ENCODE measurements around the gene TBPL1.

Gene TBPL1

DNA sequence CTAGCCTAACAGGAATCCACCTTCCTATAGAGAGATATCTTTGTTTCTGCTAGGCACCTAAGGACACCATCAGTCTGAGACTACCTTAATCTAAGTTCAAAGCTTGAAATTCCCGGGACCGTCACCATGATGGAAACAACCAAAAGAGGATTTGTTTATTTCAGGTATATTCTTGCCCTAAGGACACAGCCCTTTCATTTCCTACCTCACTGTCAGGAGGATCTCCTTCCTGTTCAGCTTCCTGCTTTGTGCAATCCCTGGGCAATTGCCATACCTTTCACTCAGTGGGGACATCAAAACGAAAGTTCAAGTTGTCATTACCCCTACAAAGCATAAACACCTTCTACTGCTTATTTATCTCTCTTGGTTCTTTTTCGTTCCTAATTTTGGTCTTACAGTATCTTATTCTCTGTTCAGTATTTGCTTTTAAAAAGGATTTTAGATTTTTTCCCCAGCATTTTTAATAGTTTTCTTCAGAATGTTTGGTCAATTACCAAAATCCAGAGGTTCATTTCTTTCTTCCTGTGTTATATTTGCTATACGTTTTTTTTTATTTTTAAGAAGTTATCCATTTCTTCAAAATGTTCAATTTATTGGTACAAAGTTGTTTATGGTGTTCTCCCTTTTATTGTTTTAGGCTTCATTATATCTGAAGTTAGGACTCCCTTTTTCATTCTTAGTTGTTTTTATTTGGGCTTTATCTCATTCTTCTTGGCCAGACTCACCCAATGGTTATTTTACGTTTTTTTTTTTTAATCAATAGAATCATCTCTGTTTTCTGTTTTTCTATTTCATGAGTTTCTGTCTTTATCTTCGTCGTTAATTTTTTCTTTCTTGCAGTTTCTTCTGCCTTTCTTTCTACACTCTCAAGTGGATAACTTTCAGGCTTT is 13.0 kb upstream of the TBPL1 start:
- DNase-seq (ENCODE audit: low read depth), result no peak
- TF ChIP-seq CTCF (IDR thresholded peaks at IDR 0.05; ENCODE audit: control insufficient read depth, extremely low read depth, insufficient read depth), result no peak
- no peak overlapping the region for H3K4me3 ChIP-seq (ENCODE audit: low read depth, low read length)

- no peak for TF ChIP-seq CTCF (IDR thresholded peaks at IDR 0.05; ENCODE audit: control insufficient read depth, extremely low read depth, insufficient read depth)
- DNase-seq (ENCODE audit: low read depth), result no peak
- H3K4me3 ChIP-seq (ENCODE audit: low read depth, low read length), result no peak overlapping the region
Measured at GRCh38 chr6:133945158-133945557, 7.9 kb upstream of the TBPL1 start.

DNA sequence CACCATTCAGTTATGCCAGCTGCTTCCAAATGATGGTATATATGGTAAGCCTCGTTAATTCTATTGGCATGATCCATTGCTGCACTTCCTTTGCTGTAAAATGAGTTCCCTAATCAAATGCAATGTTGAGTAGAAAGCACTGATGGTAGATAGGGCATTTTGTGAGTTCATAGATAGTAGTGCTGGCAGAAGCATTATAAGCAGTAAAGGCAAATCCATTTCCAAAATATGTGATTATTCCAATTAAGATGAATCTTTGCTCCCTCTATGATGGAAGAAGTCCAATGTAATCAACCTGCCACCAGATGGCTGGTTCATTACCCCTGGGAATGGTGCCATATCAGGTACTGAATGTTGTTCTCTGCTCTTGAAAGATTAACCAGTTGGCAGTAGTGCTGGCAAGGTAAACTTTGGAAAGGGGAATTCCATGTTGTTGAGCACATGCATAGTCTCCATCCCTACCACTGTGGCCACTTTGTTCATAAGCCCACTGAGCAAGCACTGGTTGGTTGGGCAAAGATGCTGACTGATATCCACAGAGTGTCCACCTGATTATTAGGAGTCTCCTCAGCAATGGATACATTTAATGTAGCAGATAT is 5.6 kb upstream of the TBPL1 start:
- TF ChIP-seq CTCF (IDR thresholded peaks at IDR 0.05; ENCODE audit: control insufficient read depth, extremely low read depth, insufficient read depth), result no peak
- DNase-seq (ENCODE audit: low read depth), result peak; percentile 93
- no peak overlapping the region for H3K4me3 ChIP-seq (ENCODE audit: low read depth, low read length)

- no peak for DNase-seq (ENCODE audit: low read depth)
- no peak for TF ChIP-seq CTCF (IDR thresholded peaks at IDR 0.05; ENCODE audit: control insufficient read depth, extremely low read depth, insufficient read depth)
- no peak overlapping the region for H3K4me3 ChIP-seq (ENCODE audit: low read depth, low read length)
Measured at GRCh38 chr6:133948472-133948871, 4.6 kb upstream of the TBPL1 start.

- DNase-seq (ENCODE audit: low read depth), result no peak
- no peak for TF ChIP-seq CTCF (IDR thresholded peaks at IDR 0.05; ENCODE audit: control insufficient read depth, extremely low read depth, insufficient read depth)
- peak overlapping the region; percentile 83 for H3K4me3 ChIP-seq (ENCODE audit: low read depth, low read length)
Measured at GRCh38 chr6:133951227-133951626, 1.8 kb upstream of the TBPL1 start.

DNA sequence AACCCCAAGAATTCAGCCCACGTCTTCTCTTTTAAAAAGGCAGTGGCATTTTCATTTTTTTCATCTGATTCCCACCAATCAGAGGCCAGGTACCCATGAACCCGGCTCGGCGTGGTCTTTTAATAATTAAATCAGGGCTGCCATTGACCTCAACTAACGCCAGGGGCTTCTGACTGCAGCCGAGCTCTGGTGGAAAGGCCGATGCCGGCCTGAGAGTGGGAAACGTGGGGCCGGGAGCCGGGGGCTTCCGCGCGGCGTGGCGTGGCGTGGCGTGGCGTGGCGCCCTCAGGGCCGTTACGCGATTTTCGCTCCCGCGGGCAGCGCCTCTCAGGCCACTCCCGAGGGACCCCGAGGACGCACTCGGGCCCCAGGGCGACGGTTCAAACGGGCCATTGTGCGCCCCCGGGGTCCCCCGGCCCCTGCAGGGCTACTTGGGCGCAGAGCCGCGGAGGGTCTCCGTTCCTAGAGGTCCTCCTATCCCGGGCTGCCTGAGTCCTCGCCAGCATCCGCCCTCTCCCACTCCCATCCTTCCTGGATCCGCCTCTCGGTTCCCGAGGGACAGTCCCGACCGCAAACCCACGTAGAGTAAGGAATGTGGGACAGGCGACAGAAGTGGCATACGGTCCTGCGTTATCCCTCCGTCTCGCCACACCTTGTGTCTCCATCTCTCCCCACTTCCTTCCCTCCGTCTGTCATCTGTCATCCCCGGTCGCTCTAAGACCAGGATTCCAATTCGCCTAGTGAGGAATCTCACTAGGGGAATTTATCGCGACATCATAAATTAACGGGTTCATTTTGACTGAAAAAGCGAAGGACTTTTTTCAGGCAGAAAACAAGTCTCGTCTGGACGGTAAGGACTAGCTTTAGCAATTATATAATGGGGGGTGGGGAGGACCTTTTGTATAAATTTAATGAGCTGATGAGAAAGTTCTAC is 876 bp upstream of the TBPL1 start:
- peak overlapping the region; percentile 83 for H3K4me3 ChIP-seq (ENCODE audit: low read depth, low read length)
- no peak for TF ChIP-seq CTCF (IDR thresholded peaks at IDR 0.05; ENCODE audit: control insufficient read depth, extremely low read depth, insufficient read depth)
- no peak for DNase-seq (ENCODE audit: low read depth)

All from LNCaP clone FGC (cell line).